ENCODE results near the gene NCBP1.
A peak's percentile ranks its signal among the peaks of the same experiment; 100 is the strongest.
"Not testable (repeated sequence)": the region's sequence is repeated elsewhere in the genome, so short reads cannot be mapped to it uniquely, and the experiment has no call there.

NCBP1 gene

GRCh38 chr9:97697837-97698236, 64.2 kb downstream of the NCBP1 start:
- no peak overlapping the region for H3K4ac ChIP-seq (ENCODE audit: low read depth in 1 of 2, low read length in 2 of 2)

DNA sequence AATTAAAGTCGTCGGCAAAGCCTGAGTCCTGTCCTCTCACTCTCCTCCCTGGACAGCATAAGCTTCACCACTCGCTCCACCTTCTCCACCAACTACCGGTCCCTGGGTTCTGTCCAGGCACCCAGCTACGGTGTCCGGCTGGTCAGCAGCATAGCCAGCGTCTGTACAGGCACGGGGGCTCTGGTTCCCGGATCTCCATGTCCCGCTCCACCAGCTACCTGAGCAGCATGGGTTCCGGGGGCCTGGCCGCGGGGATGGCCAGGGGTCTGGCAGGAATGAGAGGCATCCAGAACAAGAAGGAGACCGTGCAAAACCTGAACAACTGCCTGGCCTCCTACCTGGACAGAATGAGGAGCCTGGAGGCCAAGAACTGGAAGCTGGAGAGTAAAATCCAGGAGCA, 65.2 kb downstream of the NCBP1 start:
- peaks cover 9% of the 10 kb centered on the region for H3K79me1 ChIP-seq (replicated peaks; ENCODE audit: low read length, poor library complexity, severe bottlenecking)
- H3K36me3 ChIP-seq (ENCODE audit: control insufficient read depth in 1 of 2, insufficient read depth in 2 of 2, low read depth in 1 of 2, low read length in 2 of 2): no peaks in the 10 kb centered on the region

More at GRCh38 chr9:97697837-97698236, 64.2 kb downstream of the NCBP1 start:
- H4K91ac ChIP-seq (ENCODE audit: low read length): no peak overlapping the region
- peaks cover 0 to 5% of the 10 kb centered on the region in 2 experiments for H3K36me3 ChIP-seq (ENCODE audit: control insufficient read depth in 1 of 2, insufficient read depth in 2 of 2, low read depth in 1 of 2, low read length in 2 of 2)
- no peaks in the 10 kb centered on the region for H3K9me3 ChIP-seq (ENCODE audit: control insufficient read depth, low read length)
- no peak overlapping the region for H4K8ac ChIP-seq (ENCODE audit: low read length)
- WGBS: 91% methylated on average over 1 of the region's 1 CpG
- no peak overlapping the region for H2AFZ ChIP-seq (ENCODE audit: low read depth, low read length)
- peaks cover 9% of the 10 kb centered on the region for H3K79me1 ChIP-seq (replicated peaks; ENCODE audit: low read length, poor library complexity, severe bottlenecking)
- no peak overlapping the region for H3K27ac ChIP-seq (ENCODE audit: low read length, poor library complexity, severe bottlenecking)
- H2AK5ac ChIP-seq (ENCODE audit: low read length, severe bottlenecking): peak overlapping the region; percentile 32
- peaks cover 5% of the 10 kb centered on the region for H3K4me1 ChIP-seq (ENCODE audit: control insufficient read depth, insufficient read depth, low read depth, low read length)
- H2BK5ac ChIP-seq (ENCODE audit: low read depth, low read length, poor library complexity, severe bottlenecking): peak overlapping the region; percentile 37
- H3K9ac ChIP-seq (ENCODE audit: low read length): peak overlapping the region; percentile 91
- no peaks in the 10 kb centered on the region for H3K27me3 ChIP-seq (ENCODE audit: control insufficient read depth in 1 of 2, insufficient read depth in 1 of 2, low read length in 2 of 2)
- H3K14ac ChIP-seq (ENCODE audit: low read length in 2 of 2): no peak overlapping the region
- no peak overlapping the region for H3K18ac ChIP-seq (ENCODE audit: low read depth in 1 of 2, low read length in 2 of 2)
- no peak for DNase-seq
- no peak overlapping the region for H2BK120ac ChIP-seq (ENCODE audit: low read depth, low read length)
- peak overlapping the region in 1 of 2 experiments; percentile 90 for H3K4me3 ChIP-seq (ENCODE audit: insufficient read depth in 1 of 2, low read depth in 1 of 2, low read length in 2 of 2)
- peak overlapping the region in 1 of 2 experiments; percentile 63 for H2BK12ac ChIP-seq (ENCODE audit: low read length in 2 of 2)
- H2BK15ac ChIP-seq (ENCODE audit: low read depth, poor library complexity, severe bottlenecking): no peak overlapping the region
- no peak overlapping the region for H3K23ac ChIP-seq (ENCODE audit: low read length in 2 of 2)
- H3K4me2 ChIP-seq (ENCODE audit: low read length, poor library complexity, severe bottlenecking): peak overlapping the region; percentile 54

GRCh38 chr9:97699281-97699680, 65.7 kb downstream of the NCBP1 start:
- H2AFZ ChIP-seq (ENCODE audit: low read depth, low read length); H3K9me3 ChIP-seq (ENCODE audit: control insufficient read depth, low read length); H3K36me3 ChIP-seq (ENCODE audit: control insufficient read depth in 1 of 2, insufficient read depth in 2 of 2, low read depth in 1 of 2, low read length in 2 of 2); H3K27me3 ChIP-seq (ENCODE audit: control insufficient read depth in 1 of 2, insufficient read depth in 1 of 2, low read length in 2 of 2); H3K9ac ChIP-seq (ENCODE audit: low read length); H3K18ac ChIP-seq (ENCODE audit: low read depth in 1 of 2, low read length in 2 of 2); H3K4me3 ChIP-seq (ENCODE audit: insufficient read depth in 1 of 2, low read depth in 1 of 2, low read length in 2 of 2); H4K8ac ChIP-seq (ENCODE audit: low read length); H3K79me1 ChIP-seq (replicated peaks; ENCODE audit: low read length, poor library complexity, severe bottlenecking); H3K27ac ChIP-seq (ENCODE audit: low read length, poor library complexity, severe bottlenecking); H2BK5ac ChIP-seq (ENCODE audit: low read depth, low read length, poor library complexity, severe bottlenecking); H2BK15ac ChIP-seq (ENCODE audit: low read depth, poor library complexity, severe bottlenecking); H3K4ac ChIP-seq (ENCODE audit: low read depth in 1 of 2, low read length in 2 of 2); H3K4me2 ChIP-seq (ENCODE audit: low read length, poor library complexity, severe bottlenecking); H2AK5ac ChIP-seq (ENCODE audit: low read length, severe bottlenecking); H4K91ac ChIP-seq (ENCODE audit: low read length); H3K23ac ChIP-seq (ENCODE audit: low read length in 2 of 2); H3K14ac ChIP-seq (ENCODE audit: low read length in 2 of 2); H2BK12ac ChIP-seq (ENCODE audit: low read length in 2 of 2); H2BK120ac ChIP-seq (ENCODE audit: low read depth, low read length); H3K4me1 ChIP-seq (ENCODE audit: control insufficient read depth, insufficient read depth, low read depth, low read length); DNase-seq: not testable (repeated sequence)
- WGBS: 93% methylated on average over 13 of the region's 13 CpGs

More for the DNA sequence above, 65.2 kb downstream of the NCBP1 start:
- H3K4ac ChIP-seq (ENCODE audit: low read depth in 1 of 2, low read length in 2 of 2): no peak overlapping the region
- H3K27me3 ChIP-seq (ENCODE audit: control insufficient read depth in 1 of 2, insufficient read depth in 1 of 2, low read length in 2 of 2): no peaks in the 10 kb centered on the region
- no peaks in the 10 kb centered on the region for H3K9me3 ChIP-seq (ENCODE audit: control insufficient read depth, low read length)
- no peak overlapping the region for H2AFZ ChIP-seq (ENCODE audit: low read depth, low read length)
- H3K23ac ChIP-seq (ENCODE audit: low read length in 2 of 2): no peak overlapping the region
- no peak for DNase-seq
- no peak overlapping the region for H3K4me2 ChIP-seq (ENCODE audit: low read length, poor library complexity, severe bottlenecking)
- no peak overlapping the region for H2BK12ac ChIP-seq (ENCODE audit: low read length in 2 of 2)
- H2BK120ac ChIP-seq (ENCODE audit: low read depth, low read length): no peak overlapping the region
- no peak overlapping the region for H3K4me3 ChIP-seq (ENCODE audit: insufficient read depth in 1 of 2, low read depth in 1 of 2, low read length in 2 of 2)
- H4K8ac ChIP-seq (ENCODE audit: low read length): no peak overlapping the region
- H3K18ac ChIP-seq (ENCODE audit: low read depth in 1 of 2, low read length in 2 of 2): no peak overlapping the region
- peaks cover 5% of the 10 kb centered on the region for H3K4me1 ChIP-seq (ENCODE audit: control insufficient read depth, insufficient read depth, low read depth, low read length)
- WGBS: 96% methylated on average over 14 of the region's 14 CpGs
- no peak overlapping the region for H2BK15ac ChIP-seq (ENCODE audit: low read depth, poor library complexity, severe bottlenecking)
- H3K27ac ChIP-seq (ENCODE audit: low read length, poor library complexity, severe bottlenecking): no peak overlapping the region
- H4K91ac ChIP-seq (ENCODE audit: low read length): no peak overlapping the region
- H3K14ac ChIP-seq (ENCODE audit: low read length in 2 of 2): no peak overlapping the region
- H2AK5ac ChIP-seq (ENCODE audit: low read length, severe bottlenecking): no peak overlapping the region
- no peak overlapping the region for H3K9ac ChIP-seq (ENCODE audit: low read length)
- no peak overlapping the region for H2BK5ac ChIP-seq (ENCODE audit: low read depth, low read length, poor library complexity, severe bottlenecking)

DNA sequence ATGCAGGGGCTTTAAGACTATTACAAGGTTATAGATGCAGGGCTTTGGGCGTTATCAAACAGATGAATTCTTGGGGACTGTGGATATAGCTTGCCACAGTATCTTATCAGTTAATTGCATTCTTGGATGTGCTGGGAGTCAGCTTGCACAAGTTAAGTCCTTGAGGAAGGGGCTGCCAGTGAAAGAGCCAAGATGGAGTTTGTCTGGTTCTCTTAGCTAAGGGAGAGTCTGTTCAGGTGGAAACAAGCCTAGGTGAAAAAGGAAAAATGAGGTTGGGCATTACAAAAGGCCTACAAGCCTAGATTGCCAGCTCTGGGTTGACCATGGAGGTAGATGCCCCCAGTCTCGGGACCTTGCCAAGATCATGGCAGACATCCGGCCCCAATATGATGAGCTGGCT, 66.2 kb downstream of the NCBP1 start:
- H2BK120ac ChIP-seq (ENCODE audit: low read depth, low read length); H2BK12ac ChIP-seq (ENCODE audit: low read length in 2 of 2); H2AFZ ChIP-seq (ENCODE audit: low read depth, low read length); H4K8ac ChIP-seq (ENCODE audit: low read length); H3K14ac ChIP-seq (ENCODE audit: low read length in 2 of 2); H2BK5ac ChIP-seq (ENCODE audit: low read depth, low read length, poor library complexity, severe bottlenecking); H3K4ac ChIP-seq (ENCODE audit: low read depth in 1 of 2, low read length in 2 of 2); H3K27ac ChIP-seq (ENCODE audit: low read length, poor library complexity, severe bottlenecking); H3K4me1 ChIP-seq (ENCODE audit: control insufficient read depth, insufficient read depth, low read depth, low read length); H4K91ac ChIP-seq (ENCODE audit: low read length); H3K9ac ChIP-seq (ENCODE audit: low read length); H3K27me3 ChIP-seq (ENCODE audit: control insufficient read depth in 1 of 2, insufficient read depth in 1 of 2, low read length in 2 of 2); H3K9me3 ChIP-seq (ENCODE audit: control insufficient read depth, low read length); H3K4me2 ChIP-seq (ENCODE audit: low read length, poor library complexity, severe bottlenecking); H3K36me3 ChIP-seq (ENCODE audit: control insufficient read depth in 1 of 2, insufficient read depth in 2 of 2, low read depth in 1 of 2, low read length in 2 of 2); H3K79me1 ChIP-seq (replicated peaks; ENCODE audit: low read length, poor library complexity, severe bottlenecking); H3K18ac ChIP-seq (ENCODE audit: low read depth in 1 of 2, low read length in 2 of 2); H2AK5ac ChIP-seq (ENCODE audit: low read length, severe bottlenecking); H3K23ac ChIP-seq (ENCODE audit: low read length in 2 of 2); H2BK15ac ChIP-seq (ENCODE audit: low read depth, poor library complexity, severe bottlenecking); DNase-seq; H3K4me3 ChIP-seq (ENCODE audit: insufficient read depth in 1 of 2, low read depth in 1 of 2, low read length in 2 of 2): not testable (repeated sequence)
- WGBS: 95% methylated on average over 3 of the region's 3 CpGs

Data from mesenchymal stem cell (in vitro differentiated cells and primary cell).